OCI-LY7 (cell line): ENCODE results near the gene ACADS. TPM values are rescaled to one million over a fixed set of nuclear protein-coding genes. Genes with fewer than 3 reads are reported as not detected.

Experiments
- BruUV-seq: library from RNA; stranded (reverse); fragments of 400-500 nt; replicated peaks from 2 replicates; lab custom pipeline; 2021; lab: Mats Ljungman, UMichigan
- CTCF ChIA-PET: fragments of 300-600 bp; sonication (Branson Sonifier 250); formaldehyde crosslinking; loops from one replicate; lab custom pipeline; 2022; ENCODE audit warnings: antibody characterized with exemption; ENCODE audit not compliant: unreplicated experiment; lab: Charles Lee
- POLR2A ChIA-PET: fragments of 300-600 bp; sonication (Branson Sonifier 250); formaldehyde crosslinking; loops from one replicate; lab custom pipeline; 2022; ENCODE audit warnings: antibody characterized with exemption; lab: Charles Lee
- DNase-seq: peaks from one replicate; pipeline ENCODE4 v3.0.0-alpha.2; 2015; ENCODE audit warnings: low spot score
- H2AFZ ChIP-seq: fragments of 200-600 bp; sonication (generic), shearing (Covaris generic); 2 replicates; pipeline ENCODE4 v1.6.1; 2014; ENCODE audit warnings: mild to moderate bottlenecking, antibody characterized with exemption, low read length, moderate library complexity
- H3K27ac ChIP-seq: fragments of 200-600 bp; sonication (generic); 2 replicates; pipeline ENCODE4 v1.5.1; 2014; ENCODE audit warnings: mixed run types, low read depth, mild to moderate bottlenecking, moderate library complexity, low read length, inconsistent platforms; ENCODE audit not compliant: poor library complexity, severe bottlenecking
- H3K36me3 ChIP-seq: fragments of 200-600 bp; sonication (generic); 2 replicates; pipeline ENCODE4 v1.6.1; 2014; ENCODE audit warnings: mild to moderate bottlenecking, antibody characterized with exemption, low read length, moderate library complexity, mixed read lengths; ENCODE audit not compliant: insufficient read depth
- H3K4me1 ChIP-seq: fragments of 200-600 bp; sonication (generic); 2 replicates; pipeline ENCODE4 v1.5.1; 2014; ENCODE audit warnings: mild to moderate bottlenecking, low read length; ENCODE audit not compliant: insufficient read depth, poor library complexity, severe bottlenecking
- H3K4me2 ChIP-seq: fragments of 200-600 bp; sonication (generic); 2 replicates; pipeline ENCODE4 v1.6.1; 2014; ENCODE audit warnings: mild to moderate bottlenecking, low read length
- H3K4me3 ChIP-seq: fragments of 200-600 bp; sonication (generic); 2 replicates; pipeline ENCODE4 v1.5.1; 2014; ENCODE audit warnings: mild to moderate bottlenecking, low read depth, low read length; ENCODE audit not compliant: poor library complexity, severe bottlenecking
- H3K79me2 ChIP-seq: fragments of 200-600 bp; sonication (generic); 2 replicates; pipeline ENCODE4 v1.6.1; 2016; ENCODE audit warnings: low read depth, mild to moderate bottlenecking, low read length, moderate library complexity, mixed read lengths; ENCODE audit not compliant: insufficient read depth
- H3K9me2 ChIP-seq: fragments of 200-600 bp; sonication (generic); 2 replicates; pipeline ENCODE4 v1.6.1; 2016; ENCODE audit warnings: mild to moderate bottlenecking, low read length, mixed read lengths; ENCODE audit not compliant: insufficient read depth
- H3K9me3 ChIP-seq: fragments of 200-600 bp; sonication (generic); 2 replicates; pipeline ENCODE4 v1.6.1; 2014; ENCODE audit warnings: mild to moderate bottlenecking, mixed run types, low read length, mixed read lengths
- H4K20me1 ChIP-seq: fragments of 200-600 bp; sonication (generic); 2 replicates; pipeline ENCODE4 v1.6.1; 2014; ENCODE audit warnings: mild to moderate bottlenecking, antibody characterized with exemption, low read length, moderate library complexity, mixed read lengths; ENCODE audit not compliant: insufficient read depth
- CTCF ChIP-seq: fragments of 200-600 bp; sonication (generic); conservative IDR thresholded peaks from 2 replicates; pipeline ENCODE4 v1.5.1; 2014; ENCODE audit warnings: mild to moderate bottlenecking, antibody characterized with exemption, low read length, moderate library complexity, mixed read lengths
- EZH2phosphoT487 ChIP-seq: fragments of 200-600 bp; sonication (generic); IDR thresholded peaks from 2 replicates; pipeline ENCODE4 v1.6.1; 2018; ENCODE audit warnings: low read depth, borderline replicate concordance, mild to moderate bottlenecking, mixed run types, antibody characterized with exemption, low read length, moderate library complexity, mixed read lengths
- intact Hi-C: fragments of 100-400 bp; cut with micrococcal nuclease; formaldehyde crosslinking; loops from one replicate; pipeline ENCODE4 v1.10.0; 2022; ENCODE audit not compliant: unreplicated experiment
- total RNA-seq, 2 experiments: library from RNA; depleted of rRNA in 1 of 2; stranded (reverse); fragments of >200 nt in 1 of 2; shearing (Covaris generic) in 1 of 2; gene quantifications; 2 replicates each; pipeline ENCODE4 v1.2.3, GENCODE V29; 2014 to 2022

Gene ACADS
- total RNA-seq, 2 experiments from 2014 or later, result 8.8 to 11.2 TPM

GRCh38 chr12:120697344-120697743 is 28.3 kb upstream of the ACADS start:
- Histone ChIP-seq H3K9me3 (no peaks in the 10 kb centered on the region), H2AFZ (no peak overlapping the region), H3K27ac (no peak overlapping the region), H3K4me1 (peaks cover 3% of the 10 kb centered on the region), H3K4me2 (no peak overlapping the region), H3K36me3 (peaks cover 100% of the 10 kb centered on the region), H4K20me1 (peaks cover 6% of the 10 kb centered on the region; the same call in 1 of the 2 replicates), H3K79me2 (peaks cover 13% of the 10 kb centered on the region), H3K4me3 (no peak overlapping the region), H3K9me2 (no peaks in the 10 kb centered on the region)
- TF ChIP-seq CTCF (no peak), EZH2phosphoT487 (no peak)
- BruUV-seq, result no TSS peak
- ChIA-PET CTCF (no interaction called here), POLR2A (interaction anchor here (1.0 kb wide), 1 partner anchor 9 kb away, joined by 3 read pairs; no protein-coding TSS in a partner anchor)
- intact Hi-C loops, result no loop called here
- DNase-seq, result no peak

- Histone ChIP-seq H3K79me2 (no peaks in the 10 kb centered on the region), H3K36me3 (peaks cover 100% of the 10 kb centered on the region), H3K9me3 (no peaks in the 10 kb centered on the region), H3K4me2 (no peak overlapping the region), H3K4me3 (no peak overlapping the region), H3K27ac (no peak overlapping the region), H3K9me2 (no peaks in the 10 kb centered on the region), H4K20me1 (no peaks in the 10 kb centered on the region; the same call in 1 of the 2 replicates), H2AFZ (no peak overlapping the region), H3K4me1 (peaks cover 3% of the 10 kb centered on the region)
- intact Hi-C loops, result no loop called here
- CTCF ChIA-PET, result no interaction called here
- TF ChIP-seq CTCF (no peak), EZH2phosphoT487 (no peak)
- no TSS peak for BruUV-seq
- no peak for DNase-seq
- POLR2A ChIA-PET, result interaction anchor here (0.6 to 1.7 kb wide), 3 partner anchors 9 to 502 kb away, joined by 3 to 6 read pairs (median 4); partner anchors contain the start of gene UNC119B
Measured at GRCh38 chr12:120698665-120699064, 27.0 kb upstream of the ACADS start.

- no peaks in the 10 kb centered on the region for H3K9me2 ChIP-seq
- no TSS peak for BruUV-seq
- ChIA-PET CTCF (no interaction called here), POLR2A (interaction anchor here (0.7 to 1.7 kb wide), 2 partner anchors 10 to 139 kb away, joined by 3 to 6 read pairs; partner anchors contain the start of gene UNC119B)
- H3K4me2 ChIP-seq, result no peak overlapping the region
- no peaks in the 10 kb centered on the region for H3K9me3 ChIP-seq
- peaks cover 3% of the 10 kb centered on the region for H3K4me1 ChIP-seq
- intact Hi-C loops, result no loop called here
- TF ChIP-seq EZH2phosphoT487 (no peak), CTCF (no peak)
- no peaks in the 10 kb centered on the region for H4K20me1 ChIP-seq
- H3K36me3 ChIP-seq, result peaks cover 95% of the 10 kb centered on the region
- H2AFZ ChIP-seq, result no peak overlapping the region
- H3K4me3 ChIP-seq, result no peak overlapping the region
- no peak for DNase-seq
- no peaks in the 10 kb centered on the region for H3K79me2 ChIP-seq
- H3K27ac ChIP-seq, result no peak overlapping the region
Measured at GRCh38 chr12:120699553-120699952, 26.1 kb upstream of the ACADS start.
